HepG2 (cell line): ENCODE data around the gene SLC35F3.

Source experiments
- FOXJ3 ChIP-seq: sonication (generic); formaldehyde crosslinking; IDR thresholded peaks from 2 replicates; pipeline ENCODE4 v1.4.0; 2020; ENCODE audit warnings: missing genetic modification reagents, mild to moderate bottlenecking, borderline replicate concordance
- POGZ ChIP-seq: sonication (generic); formaldehyde crosslinking; IDR thresholded peaks from 2 replicates; pipeline ENCODE4 v1.4.0; 2020; ENCODE audit warnings: mild to moderate bottlenecking, missing genetic modification reagents
- POLR2A ChIP-seq, 2 experiments: IDR thresholded peaks; 2 replicates each; pipeline ENCODE4 v1.6.1; 2011; ENCODE audit warnings: low read depth in 2 of 2, low read length in 2 of 2, mild to moderate bottlenecking in 1 of 2, moderate library complexity in 1 of 2; ENCODE audit not compliant: insufficient read depth in 1 of 2

GRCh38 chr1:234185438-234185837, 281.0 kb downstream of the SLC35F3 start:
- TF ChIP-seq FOXJ3 (CRISPR knock-in tag) (no peak), POLR2A (IDR thresholded peaks at IDR 0.05; ENCODE audit: insufficient read depth in 1 of 2, low read depth in 2 of 2, low read length in 2 of 2) (no peak), POGZ (CRISPR knock-in tag) (no peak)
